GM12878 (cell line): ENCODE results near the gene IL17A. TPM values are rescaled to one million over a fixed set of nuclear protein-coding genes. Genes with fewer than 3 reads are reported as not detected.

Experiments used
- ATAC-seq: fragments of 200-7000 bp; cut with Tn5 transposase; 3 replicates; pipeline ENCODE4 v1.9.1; 2020; ENCODE audit warnings: mild to moderate bottlenecking, moderate library complexity
- Bru-seq: library from RNA; stranded (reverse); fragments of 400-500 nt; gene quantifications from one replicate; lab custom pipeline; 2021; lab: Mats Ljungman, UMichigan
- BruChase-seq, 2 experiments: library from RNA; stranded (reverse); fragments of 400-500 nt; gene quantifications; one replicate each; lab custom pipeline; 2021; lab: Mats Ljungman, UMichigan
- BruUV-seq: library from RNA; stranded (reverse); fragments of 400-500 nt; replicated peaks from 2 replicates; lab custom pipeline; 2021; lab: Mats Ljungman, UMichigan
- CTCF ChIA-PET: fragments of 300-600 bp; sonication (Branson Sonifier 250); formaldehyde crosslinking; extraction: SDS; loops from one replicate; lab custom pipeline; 2021; ENCODE audit warnings: inconsistent platforms; lab: Yijun Ruan, JAX
- POLR2A ChIA-PET: fragments of 350-600 bp; formaldehyde crosslinking; extraction: SDS; loops from one replicate; lab custom pipeline; 2021; ENCODE audit warnings: inconsistent platforms; lab: Charles Lee
- RAD21 ChIA-PET: fragments of 300-600 bp; sonication (Branson Sonifier 250); formaldehyde crosslinking; loops from one replicate; lab custom pipeline; 2023; ENCODE audit warnings: antibody characterized with exemption; ENCODE audit not compliant: unreplicated experiment; lab: Charles Lee
- SMC1A ChIA-PET: fragments of 300-600 bp; sonication (Branson Sonifier 250); formaldehyde crosslinking; loops from one replicate; lab custom pipeline; 2023; ENCODE audit not compliant: unreplicated experiment, uncharacterized antibody; lab: Charles Lee
- DNase-seq: peaks from one replicate; pipeline ENCODE4 v3.0.0-alpha.2; 2011; ENCODE audit warnings: low read depth, low spot score
- FAIRE-seq: peaks from 3 replicates; lab custom pipeline; 2011; peaks lifted over from hg19 to GRCh38; lab: Jason Lieb, UNC
- H2AFZ ChIP-seq: 2 replicates; pipeline ENCODE4 v1.6.0; 2011; ENCODE audit warnings: low read depth, low read length, control low read depth; ENCODE audit not compliant: control insufficient read depth
- H3K27ac ChIP-seq: 2 replicates; pipeline ENCODE4 v1.5.1; 2011; ENCODE audit warnings: control low read depth; ENCODE audit not compliant: control insufficient read depth, insufficient read depth
- H3K27me3 ChIP-seq, 2 experiments: replicated peaks in 1 of 2; 2 replicates each; pipeline versions ENCODE4 v1.6.0 to v1.6.1; 2011; ENCODE audit warnings: low read length in 1 of 2; ENCODE audit not compliant: control insufficient read depth in 2 of 2, insufficient read depth in 2 of 2
- H3K36me3 ChIP-seq, 2 experiments: 2 replicates each; pipeline ENCODE4 v1.5.1; 2011; ENCODE audit warnings: low read length in 1 of 2; ENCODE audit not compliant: control insufficient read depth in 2 of 2, insufficient read depth in 2 of 2
- H3K4me1 ChIP-seq: 2 replicates; pipeline ENCODE4 v1.6.1; 2011; ENCODE audit warnings: mild to moderate bottlenecking, low read length, moderate library complexity, mixed read lengths; ENCODE audit not compliant: control insufficient read depth, insufficient read depth
- H3K4me2 ChIP-seq: 2 replicates; pipeline ENCODE4 v1.6.0; 2011; ENCODE audit warnings: control low read depth; ENCODE audit not compliant: control insufficient read depth, insufficient read depth
- H3K4me3 ChIP-seq: fragments of 200-600 bp; sonication (generic); 2 replicates; pipeline ENCODE4 v1.5.1; 2016
- H3K79me2 ChIP-seq: 2 replicates; pipeline ENCODE4 v1.6.0; 2011; ENCODE audit warnings: low read length; ENCODE audit not compliant: control insufficient read depth, insufficient read depth
- H3K9ac ChIP-seq: 2 replicates; pipeline ENCODE4 v1.8.0; 2011; ENCODE audit warnings: low read length, control low read depth, mixed read lengths; ENCODE audit not compliant: control insufficient read depth, insufficient read depth
- H3K9me3 ChIP-seq: replicated peaks from 3 replicates; pipeline ENCODE4 v1.5.1; 2011; ENCODE audit warnings: mild to moderate bottlenecking, low read length; ENCODE audit not compliant: control insufficient read depth, insufficient read depth
- H4K20me1 ChIP-seq: 2 replicates; pipeline ENCODE4 v1.6.0; 2011; ENCODE audit not compliant: control insufficient read depth, insufficient read depth
- CBX5 ChIP-seq: sonication (generic); IDR thresholded peaks from 2 replicates; pipeline ENCODE4 v1.6.1; 2016; ENCODE audit warnings: low read depth, moderate library complexity, mild to moderate bottlenecking, inconsistent platforms
- CREB1 ChIP-seq: IDR thresholded peaks from 2 replicates; pipeline ENCODE4 v1.6.1; 2012; ENCODE audit warnings: low read depth, mild to moderate bottlenecking, inconsistent platforms
- E2F4 ChIP-seq: IDR thresholded peaks from 2 replicates; pipeline ENCODE4 v1.6.1; 2012; ENCODE audit warnings: low read depth, low read length, improper control_type of control experiment
- FOS ChIP-seq: IDR thresholded peaks from 3 replicates; pipeline ENCODE4 v1.6.1; 2011; ENCODE audit warnings: borderline replicate concordance; ENCODE audit not compliant: insufficient read length; ENCODE audit errors: extremely low read depth
- NFYA ChIP-seq: IDR thresholded peaks from 2 replicates; pipeline ENCODE4 v1.6.1; 2011; ENCODE audit warnings: low read depth, mild to moderate bottlenecking, low read length, improper control_type of control experiment, borderline replicate concordance
- PKNOX1 ChIP-seq: fragments of 450-650 bp; IDR thresholded peaks from 2 replicates; pipeline ENCODE4 v1.6.1; 2016; ENCODE audit warnings: mild to moderate bottlenecking
- RB1 ChIP-seq: fragments of 450-650 bp; formaldehyde crosslinking; IDR thresholded peaks from 2 replicates; pipeline ENCODE4 v1.6.1; 2017; ENCODE audit warnings: mild to moderate bottlenecking, borderline replicate concordance
- SREBF1 ChIP-seq: IDR thresholded peaks from 2 replicates; pipeline ENCODE4 v1.6.1; 2012; ENCODE audit warnings: mild to moderate bottlenecking, low read length
- SUPT20H ChIP-seq: IDR thresholded peaks from 2 replicates; pipeline ENCODE4 v1.6.1; 2011; ENCODE audit warnings: low read depth, mild to moderate bottlenecking, low read length, moderate library complexity, borderline replicate concordance; ENCODE audit not compliant: control insufficient read depth
- TCF7 ChIP-seq: IDR thresholded peaks from 2 replicates; pipeline ENCODE4 v1.6.1; 2014; ENCODE audit warnings: antibody characterized with exemption, borderline replicate concordance
- ZNF207 ChIP-seq: fragments of 450-650 bp; IDR thresholded peaks from 2 replicates; pipeline ENCODE4 v1.6.1; 2014; ENCODE audit warnings: antibody characterized with exemption, mild to moderate bottlenecking, borderline replicate concordance
- WGBS: methylation state at CpG from one replicate; pipeline ENCODE4 v1.1.6; 2016; ENCODE audit warnings: low lambda C conversion rate; ENCODE audit not compliant: insufficient replicate concordance, insufficient coverage; ENCODE audit errors: missing lambda C conversion rate; 5-methylcytosine and 5-hydroxymethylcytosine counted together
- in situ Hi-C: fragments of 300-500 bp; cut with MboI; formaldehyde crosslinking; loops from 9 replicates; pipeline ENCODE4 v1.14.3; 2018; ENCODE audit warnings: mixed read lengths
- intact Hi-C: fragments of 100-400 bp; cut with micrococcal nuclease; formaldehyde crosslinking; loops from one replicate; pipeline ENCODE4 v1.14.2; 2022; ENCODE audit not compliant: unreplicated experiment
- long read RNA-seq, 2 experiments: library from polyadenylated mRNA; unstranded; transcript quantifications; one replicate each; pipeline ENCODE4 v2.0.0, GENCODE V29; 2019 to 2020
- polyA minus RNA-seq, 3 experiments: library from RNA; depleted of rRNA, polyadenylated mRNA; stranded (reverse); fragments of >200 nt; gene quantifications; 2 replicates each; pipeline ENCODE4 v1.2.3, GENCODE V29; 2011
- polyA plus RNA-seq, 11 experiments: library from polyadenylated mRNA; depleted of rRNA in 4 of 11; unstranded in 6 of 11; stranded (reverse) in 5 of 11; fragments of >200 nt; fragmentation: Nextera tagmentation in 4 of 11; fragmentation: Illumina TruSeq in 1 of 11; extraction: Ambion mirVana in 4 of 11; extraction: Trizol in 1 of 11; gene quantifications; 1 replicate in 1 of 11; 2 replicates in 10 of 11; pipeline versions ENCODE4 v1.2.1 to v1.2.3, GENCODE V29; 2011 to 2016; ENCODE audit warnings: inconsistent platforms in 2 of 11, missing spikeins in 2 of 11, low read depth in 1 of 11
- total RNA-seq, 4 experiments: library from RNA; depleted of rRNA in 3 of 4; stranded (reverse); fragments of >200 nt in 3 of 4; fragmentation: Illumina TruSeq in 1 of 4; extraction: Trizol in 1 of 4; gene quantifications; 2 replicates each; pipeline versions ENCODE4 v1.2.1 to v1.2.3, GENCODE V29; 2013 to 2021

The IL17A gene
- total RNA-seq (2013; cell fraction: nucleolus; rRNA removed) = not detected in 2 replicates
- not detected in 2 replicates for total RNA-seq (2014; rRNA removed)
- not detected in 2 replicates for total RNA-seq (2014; rRNA removed; fragmentation: Illumina TruSeq; extraction: Trizol)
- total RNA-seq (2021) = not detected in 2 replicates
- polyA plus RNA-seq (2011; ENCODE audit: low read depth) = not detected
- not detected in 2 replicates for polyA plus RNA-seq (2011; rRNA removed)
- polyA plus RNA-seq (2011; cell fraction: cytosol; rRNA removed) = not detected in 2 replicates
- polyA plus RNA-seq (2011; cell fraction: nucleus; rRNA removed) = not detected in 2 replicates
- not detected in 2 replicates for polyA plus RNA-seq (2012)
- not detected in 2 replicates for polyA plus RNA-seq (2014; fragmentation: Illumina TruSeq; extraction: Trizol)
- polyA plus RNA-seq (2014; fragmentation: Nextera tagmentation; extraction: Ambion mirVana) = not detected
- not detected in 2 replicates for polyA plus RNA-seq (2014; rRNA removed)
- polyA plus RNA-seq (2016; fragmentation: Nextera tagmentation; extraction: Ambion mirVana) = not detected
- polyA minus RNA-seq (2011; rRNA and poly(A)+ RNA removed) = not detected in 2 replicates
- polyA minus RNA-seq (2011; cell fraction: cytosol; rRNA and poly(A)+ RNA removed) = not detected in 2 replicates
- polyA minus RNA-seq (2011; cell fraction: nucleus; rRNA and poly(A)+ RNA removed) = not detected in 2 replicates
- percentile 18 among the genes with signal in this experiment for Bru-seq, nascent RNA
- BruChase-seq, experiment 1, labeled RNA remaining after a 6-hour chase = not detected
- not detected for BruChase-seq, experiment 2, labeled RNA remaining after a 2-hour chase
- long read RNA-seq, experiment 1 = 0 reads
- long read RNA-seq, experiment 2 = 0 reads

GRCh38 chr6:52186075-52186474, at the start of gene IL17A:
TSS of gene IL17A (plus strand) at chr6:52186375. CDS start at chr6:52186432, 57 bp downstream.
- RAD21 ChIA-PET = no interaction called here
- no peaks in the 10 kb centered on the region for H4K20me1 ChIP-seq
- in situ Hi-C loops = no loop called here
- no peak within 1 kb of the TSS for H3K4me3 ChIP-seq
- no peak within 1 kb of the TSS; the same call in 1 of the 2 replicates for H2AFZ ChIP-seq
- no peak for DNase-seq
- no peaks in the 10 kb centered on the region for H3K36me3 ChIP-seq
- 27% methylated on average over 7 of the region's 7 CpGs for WGBS
- no peaks in the 10 kb centered on the region; the same call in 1 of the 3 replicates for H3K9me3 ChIP-seq
- H3K27me3 ChIP-seq = peaks cover 0 to 2% of the 10 kb centered on the region in 2 experiments; a peak in 2 of 4 replicates
- BruUV-seq = no TSS peak
- no peak within 1 kb of the TSS for H3K9ac ChIP-seq
- no peak for TF ChIP-seq RB1
- H3K27ac ChIP-seq = peak within 1 kb of the TSS; percentile 33; the same call in 1 of the 2 replicates
- POLR2A ChIA-PET = no interaction called here
- peaks cover 34% of the 10 kb centered on the region for H3K4me1 ChIP-seq
- CTCF ChIA-PET = interaction anchor here (2.3 kb wide), 1 partner anchor 13 kb away, joined by 6 read pairs; no protein-coding TSS in a partner anchor
- H3K4me2 ChIP-seq = peak within 1 kb of the TSS; percentile 82
- SMC1A ChIA-PET = interaction anchor here (1.1 to 1.3 kb wide), 3 partner anchors 22 to 476 kb away, joined by 3 to 4 read pairs (median 3); no protein-coding TSS in a partner anchor
- no peaks in the 10 kb centered on the region for H3K79me2 ChIP-seq
- ATAC-seq = no peak
- no peak for FAIRE-seq
- intact Hi-C loops = no loop called here

- no peak for ATAC-seq
- Histone ChIP-seq H2AFZ (no peak overlapping the region), H3K4me1 (peaks cover 8% of the 10 kb centered on the region), H3K4me2 (no peak overlapping the region), H3K79me2 (no peaks in the 10 kb centered on the region), H3K9ac (no peak overlapping the region), H3K36me3 (no peaks in the 10 kb centered on the region), H3K4me3 (no peak overlapping the region), H4K20me1 (no peaks in the 10 kb centered on the region), H3K27me3 (peaks cover 4% of the 10 kb centered on the region in 2 experiments; a peak in 2 of 4 replicates), H3K9me3 (no peaks in the 10 kb centered on the region), H3K27ac (no peak overlapping the region)
- in situ Hi-C loops = no loop called here
- BruUV-seq = no TSS peak
- intact Hi-C loops = no loop called here
- CTCF ChIA-PET = no interaction called here
- RAD21 ChIA-PET = no interaction called here
- 52% methylated on average over 12 of the region's 12 CpGs for WGBS
- POLR2A ChIA-PET = interaction anchor here (0.5 kb wide), 1 partner anchor 12 kb away, joined by 4 read pairs; no protein-coding TSS in a partner anchor
- SMC1A ChIA-PET = interaction anchor here (1.0 kb wide), 1 partner anchor 15 kb away, joined by 3 read pairs; no protein-coding TSS in a partner anchor
- FAIRE-seq = no peak
- no peak for DNase-seq
- TF ChIP-seq PKNOX1 = no peak
- TF ChIP-seq E2F4 = no peak
- TF ChIP-seq NFYA = no peak
- TF ChIP-seq ZNF207 = no peak
- TF ChIP-seq FOS = no peak
- no peak for TF ChIP-seq CBX5
- TF ChIP-seq TCF7 = no peak
- no peak for TF ChIP-seq CREB1
- no peak for TF ChIP-seq SUPT20H
- no peak for TF ChIP-seq SREBF1
These were observed 49.2 kb upstream of the IL17A start for GRCh38 chr6:52136934-52137467.
